SU-DHL-6 (cell line): ENCODE results near the gene TSG101.

Experiments used
- CTCF ChIP-seq: fragments of 200-600 bp; sonication (generic); IDR thresholded peaks from one replicate; pipeline ENCODE4 v1.5.1; 2017; ENCODE audit warnings: antibody characterized with exemption, mild to moderate bottlenecking, low read length, moderate library complexity; ENCODE audit not compliant: insufficient read depth, poor library complexity, severe bottlenecking
- EZH2phosphoT487 ChIP-seq: fragments of 200-600 bp; sonication (generic), shearing (Covaris generic); conservative IDR thresholded peaks from 2 replicates; pipeline ENCODE4 v1.6.1; 2018; ENCODE audit warnings: mild to moderate bottlenecking, antibody characterized with exemption, low read length, moderate library complexity, mixed read lengths

- no peak for TF ChIP-seq CTCF
- no peak for TF ChIP-seq EZH2phosphoT487
Measured at GRCh38 chr11:18492888-18493287, 33.9 kb downstream of the TSG101 start.
